Measurements from ENCODE around the gene TAS2R46. TPM values are rescaled to one million over a fixed set of nuclear protein-coding genes. Genes with fewer than 3 reads are reported as not detected.
"Not testable (repeated sequence)": the region's sequence is repeated elsewhere in the genome, so short reads cannot be mapped to it uniquely, and the experiment has no call there.

The TAS2R46 gene
- polyA plus RNA-seq, 3 donors, result 0.14 to 0.19 TPM; not detected in 1

- DNase-seq, result no peak
Observed at GRCh38 chr12:11039171-11039570, 22.9 kb downstream of the TAS2R46 start.

- not testable (repeated sequence) for DNase-seq
Observed at GRCh38 chr12:11033959-11034358, 28.1 kb downstream of the TAS2R46 start.

- DNase-seq, result no peak
Observed at GRCh38 chr12:11031307-11031706, 30.8 kb downstream of the TAS2R46 start, which contains the start of gene TAS2R31. Gene TAS2R31, minus strand, starts transcription at chr12:11031407. Its CDS starts 72 bp downstream, at chr12:11031335.

GRCh38 chr12:11026118-11026517 is 36.0 kb downstream of the TAS2R46 start:
- no peak for DNase-seq

- DNase-seq, result no peak
Observed at GRCh38 chr12:11023387-11023786, 38.7 kb downstream of the TAS2R46 start.

- DNase-seq, result no peak
Observed at GRCh38 chr12:11022520-11022919, 39.6 kb downstream of the TAS2R46 start, which contains the start of gene TAS2R19. Gene TAS2R19, minus strand, starts transcription at chr12:11022620. Its CDS starts 49 bp downstream, at chr12:11022571.

GRCh38 chr12:11016937-11017336 is 45.2 kb downstream of the TAS2R46 start:
- no peak for DNase-seq

GRCh38 chr12:11015775-11016430 is 46.2 kb downstream of the TAS2R46 start:
- DNase-seq, result no peak

- no peak for DNase-seq
Observed at GRCh38 chr12:11014234-11014633, 47.9 kb downstream of the TAS2R46 start.

Other genes with a start within 250 kb of the TAS2R46 start
- 1 to 10 TPM; 1.6 to 3.6 (median 3.1) TPM for gene TAS2R10, start 235.9 kb downstream of the TAS2R46 start, polyA plus RNA-seq (ENCODE audit: insufficient read length in 3 of 3)
- 10 to 100 TPM in 2 of 3 donors, 1 to 10 TPM in 1; 5.9 to 11.3 (median 11.3) TPM for gene PRR4, start 212.8 kb downstream of the TAS2R46 start, polyA plus RNA-seq (ENCODE audit: insufficient read length in 3 of 3)
- 10 to 100 TPM; 12.7 to 16.6 (median 15.1) TPM for gene PRH1, start 178.0 kb downstream of the TAS2R46 start, polyA plus RNA-seq (ENCODE audit: insufficient read length in 3 of 3)
- under 1 TPM; 0.10 to 0.25 (median 0.13) TPM for gene TAS2R13, start 152.7 kb downstream of the TAS2R46 start, polyA plus RNA-seq (ENCODE audit: insufficient read length in 3 of 3)
- gene PRH2, start 133.1 kb downstream of the TAS2R46 start, polyA plus RNA-seq (ENCODE audit: insufficient read length in 3 of 3), result under 1 TPM; 0.37 to 0.43 (median 0.40) TPM
- gene TAS2R14, start 123.0 kb downstream of the TAS2R46 start, polyA plus RNA-seq (ENCODE audit: insufficient read length in 3 of 3), result 1 to 10 TPM; 2.6 to 5.3 (median 5.1) TPM
- under 1 TPM; 0.09 to 0.24 (median 0.18) TPM for gene TAS2R50, start 75.4 kb downstream of the TAS2R46 start, polyA plus RNA-seq (ENCODE audit: insufficient read length in 3 of 3)
- gene TAS2R20, start 64.0 kb downstream of the TAS2R46 start, polyA plus RNA-seq (ENCODE audit: insufficient read length in 3 of 3), result 1 to 10 TPM in 2 of 3 donors, under 1 TPM in 1; 0.85 to 2.8 (median 2.5) TPM
- 1 to 10 TPM; 1.4 to 1.6 (median 1.5) TPM for gene TAS2R19, start 39.7 kb downstream of the TAS2R46 start, polyA plus RNA-seq (ENCODE audit: insufficient read length in 3 of 3)
- 1 to 10 TPM in 2 of 3 donors, under 1 TPM in 1; 0.88 to 2.0 (median 2.0) TPM for gene TAS2R31, start 30.9 kb downstream of the TAS2R46 start, polyA plus RNA-seq (ENCODE audit: insufficient read length in 3 of 3)
- gene TAS2R43, start 30.0 kb upstream of the TAS2R46 start, polyA plus RNA-seq (ENCODE audit: insufficient read length in 3 of 3), result under 1 TPM; 0.30 to 0.65 (median 0.33) TPM
- under 1 TPM; 0.16 to 0.22 (median 0.22) TPM for gene TAS2R30, start 72.3 kb upstream of the TAS2R46 start, polyA plus RNA-seq (ENCODE audit: insufficient read length in 3 of 3)
- gene SMIM10L1, start 108.9 kb upstream of the TAS2R46 start, polyA plus RNA-seq (ENCODE audit: insufficient read length in 3 of 3), result 10 to 100 TPM; 16.9 to 18.0 (median 17.3) TPM
- under 1 TPM in 1 of 3 donors, not detected in 2; 0.33 TPM for gene TAS2R42, start 124.6 kb upstream of the TAS2R46 start, polyA plus RNA-seq (ENCODE audit: insufficient read length in 3 of 3)
- gene PRB3, start 207.4 kb upstream of the TAS2R46 start, polyA plus RNA-seq (ENCODE audit: insufficient read length in 3 of 3), result under 1 TPM in 2 of 3 donors, not detected in 1; 0.13 to 0.19 TPM
- not detected for gene PRB4, start 248.1 kb upstream of the TAS2R46 start, polyA plus RNA-seq (ENCODE audit: insufficient read length in 3 of 3)

Data from renal pelvis (tissue), 4 donors.